Stomach (tissue), 19 donors: ENCODE measurements around the gene EFCAB13. TPM values are rescaled to one million over a fixed set of nuclear protein-coding genes. Genes with fewer than 3 reads are reported as not detected.
A peak's percentile ranks its signal among the peaks of the same experiment; 100 is the strongest.

Experiments
- DNase-seq, 2 donors: peaks; one replicate each; pipeline versions ENCODE4 v3.0.0 to v3.0.0-alpha.2; 2013 to 2019
- H3K27ac ChIP-seq, 5 donors: fragments of 200-600 bp in 4 of 5; sonication (generic) in 4 of 5; one replicate each; pipeline ENCODE4 v1.5.1; 2013 to 2019; ENCODE audit warnings: mild to moderate bottlenecking in 1 of 5, moderate library complexity in 1 of 5
- H3K27me3 ChIP-seq, 3 donors: fragments of 200-600 bp; sonication (generic); one replicate each; pipeline ENCODE4 v1.5.1; 2017 to 2019; ENCODE audit warnings: mixed run types in 1 of 3
- H3K36me3 ChIP-seq, 4 donors: fragments of 200-600 bp; sonication (generic); 1 replicate in 3 of 4; 2 replicates in 1 of 4; pipeline ENCODE4 v1.5.1; 2016 to 2019
- H3K4me1 ChIP-seq, 4 donors: fragments of 200-600 bp; sonication (generic); one replicate each; pipeline ENCODE4 v1.5.1; 2016 to 2019
- H3K4me3 ChIP-seq, 4 donors: fragments of 200-600 bp; sonication (generic) in 3 of 4; one replicate each; pipeline ENCODE4 v1.5.1; 2016 to 2019; ENCODE audit warnings: mild to moderate bottlenecking in 1 of 4
- H3K9me3 ChIP-seq, 4 donors: fragments of 200-600 bp; sonication (generic); one replicate each; pipeline ENCODE4 v1.5.1; 2016 to 2019
- EP300 ChIP-seq: sonication (generic); formaldehyde crosslinking; IDR thresholded peaks from one replicate; pipeline ENCODE4 v1.6.1; 2017; ENCODE audit warnings: antibody characterized with exemption
- POLR2A ChIP-seq, 4 donors: fragments of 450-650 bp; IDR thresholded peaks; one replicate each; pipeline ENCODE4 v1.6.1; 2016; ENCODE audit warnings: antibody characterized with exemption in 4 of 4, control low read depth in 2 of 4, mild to moderate bottlenecking in 1 of 4, moderate library complexity in 1 of 4
- POLR2AphosphoS5 ChIP-seq, 3 donors: sonication (generic); formaldehyde crosslinking; IDR thresholded peaks; one replicate each; pipeline ENCODE4 v1.6.1; 2016; ENCODE audit warnings: antibody characterized with exemption in 3 of 3
- WGBS, 5 donors: extraction: QIAGEN DNeasy Blood & Tissue Kit in 3 of 5; methylation state at CpG; one replicate each; pipeline versions ENCODE4 v1.1.5 to v1.1.7; 2013 to 2018; 5-methylcytosine and 5-hydroxymethylcytosine counted together
- intact Hi-C: fragments of 100-400 bp; cut with DNase I; formaldehyde crosslinking; loops from one replicate; pipeline ENCODE4 v1.15.1; 2023; ENCODE audit warnings: low total_unique reads
- long read RNA-seq, 10 donors: transcript quantifications; one replicate each; lab custom pipeline, GENCODE V29; 2026
- polyA plus RNA-seq, 3 donors: library from polyadenylated mRNA; stranded (reverse); fragments of 200-250 nt; gene quantifications; one replicate each; pipeline ENCODE4 v1.2.3, GENCODE V29; 2013
- total RNA-seq, 5 donors: library from RNA; depleted of rRNA; stranded (reverse); fragments of >200 nt; gene quantifications; one replicate each; pipeline versions ENCODE4 v1.1.0 to v1.2.3, GENCODE V29; 2014 to 2016
- TF ChIP-seq, protein P1 (sequence below), 7 experiments: fragments of 450-650 bp in 4 of 7; fragments of 200-600 bp in 3 of 7; sonication (generic) in 3 of 7; IDR thresholded peaks; one replicate each; pipeline ENCODE4 v1.5.1; 2016 to 2019; ENCODE audit warnings: antibody characterized with exemption in 7 of 7, control low read depth in 2 of 7, mild to moderate bottlenecking in 1 of 7
- donor health status: healthy with polysubstance abuse.
- donor health status: Bipolar disorder and iron deficiency.
- donor health status: healthy.

EFCAB13 gene, protein sequence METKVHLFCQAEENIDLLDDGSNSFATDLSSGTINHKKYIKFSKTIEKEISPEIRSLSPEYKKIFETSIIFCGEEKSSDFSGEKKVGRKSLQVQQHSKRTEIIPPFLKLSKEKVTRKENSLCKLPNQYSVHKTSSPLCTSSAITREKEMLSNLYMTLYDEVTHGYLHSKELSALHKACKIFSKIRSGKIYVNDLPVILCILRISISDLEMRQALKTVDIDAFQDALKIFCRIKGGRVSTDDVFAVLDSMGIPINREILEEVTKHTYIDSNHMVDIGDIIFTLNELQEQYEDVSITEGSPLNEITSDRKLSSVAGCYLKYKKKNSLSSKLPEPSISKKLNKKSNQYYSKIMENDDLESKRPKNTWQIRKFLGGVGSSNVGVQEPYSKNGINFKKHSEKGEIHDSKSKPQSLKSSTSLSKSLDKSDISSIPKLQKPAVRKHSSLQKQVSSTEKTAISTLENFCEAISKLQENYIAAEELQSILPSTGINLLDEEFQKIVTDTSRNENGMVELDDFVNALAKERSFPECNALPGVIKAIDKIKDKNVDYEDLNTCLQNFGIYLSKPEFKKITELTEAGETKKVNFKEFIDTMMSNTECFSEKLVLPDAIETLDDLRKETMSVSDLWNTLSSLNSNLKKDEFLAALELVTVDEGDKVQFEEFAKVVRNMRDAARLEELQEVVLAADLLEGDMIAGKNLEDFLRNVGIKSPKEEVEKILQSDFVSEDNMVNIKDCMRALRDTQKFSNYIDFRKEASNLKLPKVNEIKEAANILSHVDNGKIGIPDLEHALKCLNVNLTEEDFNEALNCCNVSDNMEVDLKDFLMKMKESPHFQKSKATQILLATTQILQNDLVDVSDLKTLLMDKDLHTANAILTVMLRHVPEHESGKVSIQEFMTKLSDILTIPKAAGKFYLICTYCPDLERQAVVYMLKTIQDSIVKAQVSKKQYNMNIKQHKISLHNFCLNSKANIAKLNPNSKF
- total RNA-seq, result 10 to 100 TPM in 3 of 5 donors, 1 to 10 TPM in 1, under 1 TPM in 1; 0.29 to 27.0 (median 11.2) TPM
- polyA plus RNA-seq, result 1 to 10 TPM in 1 of 3 donors, under 1 TPM in 2; 0.43 to 5.0 (median 0.56) TPM
- long read RNA-seq, donor 1, result 0 reads
- long read RNA-seq, donor 2, result 0 reads
- long read RNA-seq, donor 3, result 0 reads
- long read RNA-seq, donor 4, result 0 reads
- long read RNA-seq, donor 5, result 0 reads
- long read RNA-seq, donor 6, result 0 reads
- long read RNA-seq, donor 7, result 0 reads
- long read RNA-seq, donor 8, result 0 reads
- long read RNA-seq, donor 9, result 0 reads
- long read RNA-seq, donor 10, result 0 reads

DNA sequence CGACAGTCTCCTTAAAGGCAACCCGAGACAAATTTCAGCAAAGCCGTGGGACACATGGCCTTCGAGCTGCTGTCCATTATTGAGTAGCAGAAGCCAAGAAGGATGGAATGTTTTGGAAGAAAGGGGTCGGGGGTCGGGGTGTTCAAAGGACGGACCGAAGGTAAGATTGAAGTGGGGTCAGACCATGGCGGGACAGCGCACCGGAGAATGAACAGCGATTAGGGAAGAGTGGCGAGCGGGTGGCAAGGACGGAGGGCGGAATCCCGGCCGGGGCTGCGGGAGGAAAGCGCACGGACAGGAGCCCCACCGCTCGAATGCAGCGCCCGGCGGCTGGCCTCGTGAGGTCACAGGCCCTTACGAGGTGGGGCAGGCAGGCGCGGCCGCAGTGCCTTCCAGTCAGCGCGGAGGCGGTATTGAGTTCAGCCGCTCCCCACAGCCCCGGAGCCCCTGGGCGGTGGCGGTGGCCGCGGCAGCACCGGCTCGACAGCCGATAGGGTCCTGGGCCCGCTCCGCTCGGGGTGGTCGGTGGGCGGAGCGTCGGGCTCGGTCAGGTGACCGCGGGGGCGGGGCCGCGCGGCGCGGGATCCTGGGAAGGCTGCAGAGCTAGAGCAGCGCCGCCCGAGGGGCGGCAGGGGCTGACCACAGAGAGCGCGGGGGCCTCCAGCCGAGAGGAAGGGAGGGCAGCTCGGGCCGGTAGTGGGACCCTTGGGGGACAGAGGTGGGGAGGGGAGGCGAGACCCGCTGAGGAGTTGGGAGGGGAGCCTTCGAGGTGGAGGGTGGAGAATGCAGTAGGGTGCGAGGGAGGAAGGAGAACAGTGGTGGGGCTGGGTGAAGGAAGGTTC lies at the start of gene EFCAB13:
Gene EFCAB13, plus strand, starts transcription at position 574 of the 842 bp plus-strand sequence. CDS start 4,399 bp downstream, outside the sequence.
- intact Hi-C loops, result no loop called here

DNA sequence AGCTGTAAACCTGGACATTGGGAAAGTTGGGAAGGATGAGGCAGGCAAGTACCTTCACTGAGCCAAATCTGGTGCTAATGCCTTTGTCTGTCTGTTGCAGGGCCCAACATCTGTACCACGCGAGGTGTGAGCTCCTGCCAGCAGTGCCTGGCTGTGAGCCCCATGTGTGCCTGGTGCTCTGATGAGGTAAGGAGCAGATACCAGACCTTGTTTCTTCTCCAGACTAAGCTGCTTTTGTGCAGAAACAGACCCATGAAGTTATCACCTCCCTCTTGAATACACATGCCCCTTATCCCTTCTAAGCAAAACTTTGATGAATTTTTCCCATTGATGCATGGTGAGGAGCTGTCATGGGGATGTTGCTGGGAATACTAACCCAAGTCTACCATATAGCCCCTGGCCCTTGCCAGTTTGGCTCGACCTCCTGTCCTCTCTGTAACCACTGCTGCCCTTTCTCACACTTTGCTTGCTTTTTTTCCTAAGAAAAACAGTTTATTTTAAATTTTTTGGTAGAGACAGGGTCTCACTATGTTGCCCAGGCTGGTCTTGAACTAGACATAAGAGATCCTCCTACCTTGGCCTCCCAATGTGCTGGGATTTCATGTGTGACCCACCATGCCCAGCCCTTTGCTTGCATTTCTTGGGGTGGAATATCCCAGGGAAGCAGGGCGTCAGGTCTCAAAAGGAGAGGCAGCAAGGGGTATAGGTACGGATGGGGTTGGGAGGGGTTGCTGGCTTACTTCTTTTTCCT lies 49.3 kb upstream of the EFCAB13 start:
- H3K9me3 ChIP-seq, result no peaks in the 10 kb centered on the region
- WGBS, 5 donors, result 81 to 92% (median 88%) methylated on average over 5 of the region's 5 CpGs
- no peak overlapping the region for H3K4me3 ChIP-seq
- no peaks in the 10 kb centered on the region for H3K27me3 ChIP-seq
- TF ChIP-seq POLR2AphosphoS5 (IDR thresholded peaks at IDR 0.05) (no peak), EP300 (no peak), POLR2A (IDR thresholded peaks at IDR 0.05) (no peak)
- TF ChIP-seq, protein P1, sequence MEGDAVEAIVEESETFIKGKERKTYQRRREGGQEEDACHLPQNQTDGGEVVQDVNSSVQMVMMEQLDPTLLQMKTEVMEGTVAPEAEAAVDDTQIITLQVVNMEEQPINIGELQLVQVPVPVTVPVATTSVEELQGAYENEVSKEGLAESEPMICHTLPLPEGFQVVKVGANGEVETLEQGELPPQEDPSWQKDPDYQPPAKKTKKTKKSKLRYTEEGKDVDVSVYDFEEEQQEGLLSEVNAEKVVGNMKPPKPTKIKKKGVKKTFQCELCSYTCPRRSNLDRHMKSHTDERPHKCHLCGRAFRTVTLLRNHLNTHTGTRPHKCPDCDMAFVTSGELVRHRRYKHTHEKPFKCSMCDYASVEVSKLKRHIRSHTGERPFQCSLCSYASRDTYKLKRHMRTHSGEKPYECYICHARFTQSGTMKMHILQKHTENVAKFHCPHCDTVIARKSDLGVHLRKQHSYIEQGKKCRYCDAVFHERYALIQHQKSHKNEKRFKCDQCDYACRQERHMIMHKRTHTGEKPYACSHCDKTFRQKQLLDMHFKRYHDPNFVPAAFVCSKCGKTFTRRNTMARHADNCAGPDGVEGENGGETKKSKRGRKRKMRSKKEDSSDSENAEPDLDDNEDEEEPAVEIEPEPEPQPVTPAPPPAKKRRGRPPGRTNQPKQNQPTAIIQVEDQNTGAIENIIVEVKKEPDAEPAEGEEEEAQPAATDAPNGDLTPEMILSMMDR (IDR thresholded peaks at IDR 0.05), result no peak
- no peak for DNase-seq
- H3K36me3 ChIP-seq, result no peaks in the 10 kb centered on the region
- intact Hi-C loops, result no loop called here
- peaks cover 40 to 54% (median 48%) of the 10 kb centered on the region in 4 donors for H3K4me1 ChIP-seq
- peak overlapping the region in 4 of 5 donors; percentile 77 to 89 (median 86) for H3K27ac ChIP-seq

More for the DNA sequence above, at the start of gene EFCAB13:
- Histone ChIP-seq H3K27me3 (no peaks in the 10 kb centered on the region), H3K4me3 (peak within 1 kb of the TSS; percentile 63 to 77 (median 66)), H3K36me3 (peaks cover 0 to 3% (median 0%) of the 10 kb centered on the region in 4 donors), H3K27ac (peak within 1 kb of the TSS; percentile 89 to 96 (median 93)), H3K4me1 (peaks cover 0 to 13% (median 8%) of the 10 kb centered on the region in 4 donors), H3K9me3 (no peaks in the 10 kb centered on the region)
- peak; percentile 59 to 95 (median 92) for TF ChIP-seq POLR2AphosphoS5 (IDR thresholded peaks at IDR 0.05)
- TF ChIP-seq, protein P1 (IDR thresholded peaks at IDR 0.05), result peak in 1 of 7 experiments; percentile 28
- no peak for TF ChIP-seq EP300
- peak in 3 of 4 donors; percentile 54 to 85 (median 79) for TF ChIP-seq POLR2A (IDR thresholded peaks at IDR 0.05)
- peak; percentile 90 to 98 for DNase-seq
- WGBS, 5 donors, result 0 to 1% (median 1%) methylated on average over 44 to 72 of the region's 72 CpGs

DNA sequence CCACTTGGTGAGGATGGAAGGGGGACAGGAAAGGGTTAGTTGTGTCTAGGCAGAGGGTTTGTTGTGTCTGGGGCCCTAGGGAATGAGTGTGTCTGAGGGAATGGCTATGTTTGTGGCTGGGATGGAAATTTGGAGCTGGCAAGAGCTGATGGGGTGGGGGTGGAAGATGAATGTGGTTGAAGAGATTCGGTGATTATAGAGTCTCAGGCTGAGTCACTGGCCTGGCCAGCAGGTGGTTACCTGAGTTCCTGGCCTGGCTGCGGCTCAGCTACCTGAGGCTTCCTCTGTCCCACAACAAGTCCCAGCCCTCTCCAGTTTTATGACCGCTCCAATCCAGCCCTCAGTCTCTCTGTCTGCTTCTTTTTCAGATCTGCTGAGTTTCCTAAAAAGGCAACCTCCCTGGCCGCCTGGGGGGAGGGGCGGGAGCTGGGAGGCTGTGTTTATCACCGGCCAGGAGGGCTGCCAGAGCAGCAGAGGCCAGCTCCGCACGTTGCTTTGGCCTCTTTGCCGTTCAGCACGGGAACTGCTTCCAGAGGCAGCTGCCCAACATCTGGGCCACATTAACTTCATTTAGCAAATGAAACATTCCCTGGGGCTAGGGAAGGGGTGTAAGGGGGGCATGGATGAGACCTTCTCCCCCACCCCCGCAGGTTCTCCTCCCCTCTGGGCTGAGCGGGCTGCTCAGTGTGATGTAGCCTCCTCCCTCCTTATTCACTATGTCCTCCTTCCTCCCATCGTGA lies 48.3 kb upstream of the EFCAB13 start:
- no peak for TF ChIP-seq EP300
- TF ChIP-seq, protein P1 (IDR thresholded peaks at IDR 0.05), result no peak
- TF ChIP-seq POLR2AphosphoS5 (IDR thresholded peaks at IDR 0.05), result peak in 2 of 3 donors; percentile 47 to 80
- TF ChIP-seq POLR2A (IDR thresholded peaks at IDR 0.05), result no peak
- H3K36me3 ChIP-seq, result no peaks in the 10 kb centered on the region
- H3K9me3 ChIP-seq, result no peaks in the 10 kb centered on the region
- intact Hi-C loops, result no loop called here
- H3K27ac ChIP-seq, result peak overlapping the region; percentile 16 to 89 (median 82)
- WGBS, 5 donors, result 21 to 32% (median 25%) methylated on average over 13 of the region's 13 CpGs
- H3K4me3 ChIP-seq, result no peak overlapping the region
- H3K4me1 ChIP-seq, result peaks cover 47 to 63% (median 56%) of the 10 kb centered on the region in 4 donors
- peak; percentile 66 to 92 for DNase-seq
- no peaks in the 10 kb centered on the region for H3K27me3 ChIP-seq
